AG04450 (cell line): ENCODE results near the gene TMEM255A. TPM values are rescaled to one million over a fixed set of nuclear protein-coding genes. Genes with fewer than 3 reads are reported as not detected.
"Not testable (repeated sequence)": the region's sequence is repeated elsewhere in the genome, so short reads cannot be mapped to it uniquely, and the experiment has no call there.

ENCODE experiments used
- CTCF ChIA-PET: fragments of 300-600, 350-600 bp; formaldehyde crosslinking; extraction: SDS; loops from one replicate; lab custom pipeline; 2022; ENCODE audit warnings: antibody characterized with exemption, inconsistent platforms; lab: Charles Lee
- POLR2A ChIA-PET: fragments of 350-600 bp; formaldehyde crosslinking; extraction: SDS; loops from one replicate; lab custom pipeline; 2021; ENCODE audit warnings: antibody characterized with exemption, inconsistent platforms; lab: Yijun Ruan, JAX
- DNase-seq: peaks from one replicate; pipeline ENCODE4 v3.0.0-alpha.2; 2011; ENCODE audit warnings: low read depth, low spot score
- H3K27ac ChIP-seq: one replicate; pipeline ENCODE4 v1.5.1; 2012; ENCODE audit warnings: low read depth, low read length, control low read depth
- H3K27me3 ChIP-seq: one replicate; pipeline ENCODE4 v1.6.0; 2012; ENCODE audit warnings: low read length; ENCODE audit not compliant: control insufficient read depth, insufficient read depth
- H3K4me3 ChIP-seq: 2 replicates; pipeline ENCODE4 v1.5.1; 2011; ENCODE audit warnings: mild to moderate bottlenecking, low read depth, low read length, control low read depth
- H3K9me3 ChIP-seq: 2 replicates; pipeline ENCODE4 v1.5.1; 2012; ENCODE audit warnings: low read length; ENCODE audit not compliant: control insufficient read depth, insufficient read depth
- polyA plus RNA-seq: library from polyadenylated mRNA; depleted of rRNA; stranded (reverse); fragments of >200 nt; gene quantifications from 2 replicates; pipeline ENCODE4 v1.2.3, GENCODE V29; 2011
- TF ChIP-seq, protein P1 (sequence below): IDR thresholded peaks from 2 replicates; pipeline ENCODE4 v1.5.1; 2011; ENCODE audit warnings: low read depth, low read length, control low read depth, inconsistent platforms

Gene TMEM255A
- polyA plus RNA-seq, 1 experiment = 0.04 TPM

DNA sequence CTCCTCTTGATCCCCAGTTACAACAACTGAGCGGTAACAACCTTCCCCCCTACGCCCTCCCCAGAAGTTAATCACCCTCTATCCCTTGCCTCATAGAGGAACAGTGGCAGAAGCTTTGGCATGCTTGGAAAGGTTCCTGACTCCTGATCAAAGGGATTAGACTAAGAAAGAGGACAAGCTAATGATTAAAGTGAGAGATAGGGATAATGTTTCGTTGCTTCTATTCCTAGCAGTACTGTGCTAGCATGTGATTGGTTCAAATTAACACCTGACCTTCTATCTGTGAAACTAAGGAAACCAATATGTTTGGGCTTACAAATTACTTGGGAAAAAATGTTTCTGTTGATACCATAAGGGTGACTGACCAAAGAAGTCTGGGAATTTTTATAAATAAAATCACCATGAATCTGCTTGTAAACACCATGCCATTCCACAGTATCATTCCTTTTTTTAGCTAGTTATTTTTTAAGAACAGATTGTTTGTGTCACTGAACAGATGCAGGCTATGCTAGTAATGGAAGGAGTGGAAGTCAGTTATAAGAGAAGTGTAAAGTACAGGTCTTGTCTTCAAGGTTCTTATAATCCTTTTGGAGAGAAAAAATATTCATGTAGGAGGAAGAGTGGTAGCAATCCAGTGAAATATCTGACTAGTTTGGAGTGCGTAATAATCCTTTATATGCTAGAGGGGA is 39.3 kb upstream of the TMEM255A start:
- TF ChIP-seq, protein P1, sequence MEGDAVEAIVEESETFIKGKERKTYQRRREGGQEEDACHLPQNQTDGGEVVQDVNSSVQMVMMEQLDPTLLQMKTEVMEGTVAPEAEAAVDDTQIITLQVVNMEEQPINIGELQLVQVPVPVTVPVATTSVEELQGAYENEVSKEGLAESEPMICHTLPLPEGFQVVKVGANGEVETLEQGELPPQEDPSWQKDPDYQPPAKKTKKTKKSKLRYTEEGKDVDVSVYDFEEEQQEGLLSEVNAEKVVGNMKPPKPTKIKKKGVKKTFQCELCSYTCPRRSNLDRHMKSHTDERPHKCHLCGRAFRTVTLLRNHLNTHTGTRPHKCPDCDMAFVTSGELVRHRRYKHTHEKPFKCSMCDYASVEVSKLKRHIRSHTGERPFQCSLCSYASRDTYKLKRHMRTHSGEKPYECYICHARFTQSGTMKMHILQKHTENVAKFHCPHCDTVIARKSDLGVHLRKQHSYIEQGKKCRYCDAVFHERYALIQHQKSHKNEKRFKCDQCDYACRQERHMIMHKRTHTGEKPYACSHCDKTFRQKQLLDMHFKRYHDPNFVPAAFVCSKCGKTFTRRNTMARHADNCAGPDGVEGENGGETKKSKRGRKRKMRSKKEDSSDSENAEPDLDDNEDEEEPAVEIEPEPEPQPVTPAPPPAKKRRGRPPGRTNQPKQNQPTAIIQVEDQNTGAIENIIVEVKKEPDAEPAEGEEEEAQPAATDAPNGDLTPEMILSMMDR = no peak
- H3K27me3 ChIP-seq = no peaks in the 10 kb centered on the region
- H3K9me3 ChIP-seq = no peaks in the 10 kb centered on the region
- CTCF ChIA-PET = no interaction called here
- POLR2A ChIA-PET = no interaction called here
- no peak overlapping the region for H3K27ac ChIP-seq
- no peak overlapping the region for H3K4me3 ChIP-seq
- DNase-seq = no peak

DNA sequence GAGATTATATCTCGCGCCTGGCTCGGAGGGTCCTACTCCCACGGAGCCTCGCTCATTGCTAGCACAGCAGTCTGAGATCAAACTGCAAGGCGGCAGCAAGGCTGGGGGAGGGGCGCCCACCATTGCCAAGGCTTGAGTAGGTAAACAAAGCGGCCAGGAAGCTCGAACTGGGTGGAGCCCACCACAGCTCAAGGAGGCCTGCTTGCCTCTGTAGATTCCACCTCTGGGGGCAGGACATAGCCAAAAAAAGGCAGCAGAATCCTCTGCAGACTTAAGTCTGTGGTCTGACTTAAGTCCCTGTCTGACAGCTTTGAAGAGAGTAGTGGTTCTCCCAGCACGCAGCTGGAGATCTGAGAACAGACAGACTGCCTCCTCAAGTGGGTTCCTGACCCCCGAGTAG is 33.3 kb upstream of the TMEM255A start:
- POLR2A ChIA-PET, H3K27me3 ChIP-seq, DNase-seq, H3K4me3 ChIP-seq, H3K27ac ChIP-seq, CTCF ChIA-PET, H3K9me3 ChIP-seq: not testable (repeated sequence)

DNA sequence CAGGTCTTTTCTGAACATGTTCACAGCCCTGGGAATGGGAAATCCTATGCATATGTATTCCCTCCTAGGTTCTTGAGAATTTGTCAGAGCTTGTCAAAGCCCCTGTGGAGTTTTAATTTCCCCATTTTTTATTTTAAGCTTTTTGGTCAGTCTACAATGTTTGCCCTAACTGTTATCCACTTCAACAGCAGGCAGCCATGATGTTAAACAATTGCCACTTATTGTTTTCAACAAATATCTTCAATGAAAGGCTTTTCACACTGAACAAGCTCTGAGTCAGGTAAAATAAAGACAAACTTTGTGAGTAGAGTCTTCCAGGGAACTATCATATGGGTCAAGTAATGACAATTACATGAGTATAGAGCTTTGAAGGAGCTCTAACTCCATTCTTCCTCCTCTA is 25.6 kb upstream of the TMEM255A start:
- H3K9me3 ChIP-seq = no peaks in the 10 kb centered on the region
- H3K27me3 ChIP-seq = no peaks in the 10 kb centered on the region
- ChIA-PET POLR2A (no interaction called here), CTCF (no interaction called here)
- DNase-seq = no peak
- TF ChIP-seq, protein P1 = no peak
- no peak overlapping the region for H3K27ac ChIP-seq
- H3K4me3 ChIP-seq = no peak overlapping the region

DNA sequence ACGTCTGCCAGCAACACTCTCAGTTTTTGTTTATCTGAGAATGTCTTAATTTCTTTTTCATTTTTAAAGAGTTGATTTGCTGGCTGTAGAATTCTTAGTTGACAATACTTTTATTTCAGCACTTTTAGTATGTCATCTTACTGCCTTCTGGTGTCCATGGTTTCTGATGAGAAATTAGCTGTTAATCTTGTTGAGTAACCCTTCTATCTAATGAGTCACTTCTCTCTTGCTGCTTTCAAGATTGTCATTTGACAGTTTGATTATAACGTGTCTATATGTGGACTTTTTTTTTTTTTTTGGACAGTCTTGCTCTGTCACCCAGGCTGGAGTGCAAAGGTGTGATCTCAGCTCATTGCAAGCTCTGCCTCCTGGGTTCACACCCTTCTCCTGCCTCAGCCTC is 24.0 kb upstream of the TMEM255A start:
- Histone ChIP-seq H3K27ac (no peak overlapping the region), H3K27me3 (no peaks in the 10 kb centered on the region), H3K4me3 (no peak overlapping the region), H3K9me3 (no peaks in the 10 kb centered on the region)
- CTCF ChIA-PET = no interaction called here
- POLR2A ChIA-PET = no interaction called here
- no peak for DNase-seq
- TF ChIP-seq, protein P1 = no peak

DNA sequence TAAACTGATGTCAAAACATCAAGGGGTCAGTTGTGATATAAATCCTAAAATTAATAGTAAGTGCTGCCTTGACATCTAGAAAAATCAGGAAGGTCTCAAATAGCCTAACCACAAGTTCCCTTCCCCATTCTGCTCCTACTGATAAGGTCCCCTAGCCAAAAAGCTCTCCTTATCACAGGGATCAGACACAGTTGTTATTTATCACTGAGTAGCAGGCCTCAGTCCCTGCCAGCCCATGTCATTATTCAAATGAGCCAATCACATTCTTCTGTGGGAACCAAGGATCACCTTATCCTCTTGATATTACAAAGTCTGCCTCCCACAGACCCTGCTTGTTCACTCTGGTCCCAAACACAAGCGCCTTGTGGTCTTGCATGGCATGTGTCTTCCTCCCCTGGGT is 23.3 kb upstream of the TMEM255A start:
- CTCF ChIA-PET = no interaction called here
- Histone ChIP-seq H3K9me3 (no peaks in the 10 kb centered on the region), H3K27me3 (no peaks in the 10 kb centered on the region), H3K27ac (no peak overlapping the region), H3K4me3 (no peak overlapping the region)
- DNase-seq = no peak
- TF ChIP-seq, protein P1 = no peak
- POLR2A ChIA-PET = no interaction called here

DNA sequence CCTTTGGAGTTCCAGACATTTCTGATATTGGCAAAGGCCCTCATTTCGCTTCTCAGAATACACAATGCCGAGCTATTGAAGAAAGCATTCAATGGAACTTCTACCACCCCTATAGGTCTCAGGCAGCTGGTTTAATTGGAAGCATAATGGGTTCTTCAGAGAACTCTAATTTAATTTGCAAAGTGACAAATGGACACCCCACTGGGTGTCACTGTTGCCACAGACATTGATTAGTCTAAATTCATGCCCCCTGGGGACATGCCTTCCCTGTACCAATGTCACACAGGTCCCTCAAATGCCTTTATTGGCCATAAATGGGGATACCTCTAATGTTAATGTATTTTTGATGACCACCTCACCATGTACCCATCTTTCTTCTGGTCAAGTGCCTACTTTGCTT is 22.9 kb upstream of the TMEM255A start:
- TF ChIP-seq, protein P1 = no peak
- ChIA-PET CTCF (no interaction called here), POLR2A (no interaction called here)
- no peak overlapping the region for H3K27ac ChIP-seq
- no peaks in the 10 kb centered on the region for H3K27me3 ChIP-seq
- no peaks in the 10 kb centered on the region for H3K9me3 ChIP-seq
- DNase-seq = no peak
- no peak overlapping the region for H3K4me3 ChIP-seq
